Gastroesophageal sphincter (tissue), 4 donors: Measurements from ENCODE around the gene MCUB. TPM values are rescaled to one million over a fixed set of nuclear protein-coding genes. Genes with fewer than 3 reads are reported as not detected.

Experiments used
- ATAC-seq: fragments of 150-250 bp; one replicate; pipeline ENCODE4 v1.9.1; 2016; ENCODE audit warnings: mild to moderate bottlenecking, moderate library complexity
- H3K27ac ChIP-seq, 4 donors: fragments of 200-600 bp; sonication (generic) in 3 of 4; 1 replicate in 3 of 4; 2 replicates in 1 of 4; pipeline ENCODE4 v1.5.1; 2016 to 2019
- H3K27me3 ChIP-seq: fragments of 200-600 bp; sonication (generic); one replicate; pipeline ENCODE4 v1.5.1; 2019
- H3K36me3 ChIP-seq, 2 donors: fragments of 200-600 bp; sonication (generic); one replicate each; pipeline ENCODE4 v1.5.1; 2019; ENCODE audit warnings: control low read depth in 1 of 2
- H3K4me1 ChIP-seq, 3 donors: fragments of 200-600 bp; sonication (generic); 1 replicate in 2 of 3; 2 replicates in 1 of 3; pipeline ENCODE4 v1.5.1; 2016 to 2019; ENCODE audit warnings: control low read depth in 2 of 3
- H3K4me3 ChIP-seq, 2 donors: fragments of 200-600 bp; sonication (generic); one replicate each; pipeline ENCODE4 v1.5.1; 2019; ENCODE audit warnings: mild to moderate bottlenecking in 1 of 2, moderate library complexity in 1 of 2
- H3K9me3 ChIP-seq, 3 donors: fragments of 200-600 bp; sonication (generic); one replicate each; pipeline ENCODE4 v1.5.1; 2017 to 2019; ENCODE audit warnings: control low read depth in 2 of 3
- CTCF ChIP-seq, 4 experiments: fragments of 200-600 bp in 2 of 4; fragments of 450-650 bp in 2 of 4; sonication (generic) in 1 of 4; IDR thresholded peaks; one replicate each; pipeline ENCODE4 v1.5.1; 2017 to 2019; ENCODE audit warnings: antibody characterized with exemption in 4 of 4, mild to moderate bottlenecking in 2 of 4, moderate library complexity in 2 of 4
- EP300 ChIP-seq: sonication (generic); formaldehyde crosslinking; IDR thresholded peaks from one replicate; pipeline ENCODE4 v1.6.1; 2017; ENCODE audit warnings: antibody characterized with exemption, mild to moderate bottlenecking
- POLR2A ChIP-seq, 2 donors: fragments of 450-650 bp; IDR thresholded peaks; one replicate each; pipeline ENCODE4 v1.6.1; 2017; ENCODE audit warnings: antibody characterized with exemption in 2 of 2, mild to moderate bottlenecking in 2 of 2, moderate library complexity in 1 of 2
- POLR2AphosphoS5 ChIP-seq: sonication (generic); formaldehyde crosslinking; IDR thresholded peaks from one replicate; pipeline ENCODE4 v1.6.1; 2017; ENCODE audit warnings: antibody characterized with exemption
- WGBS, 2 donors: methylation state at CpG; one replicate each; pipeline ENCODE4 v1.1.5; 2018; ENCODE audit warnings: low coverage in 1 of 2; 5-methylcytosine and 5-hydroxymethylcytosine counted together
- total RNA-seq, 4 donors: library from RNA; depleted of rRNA; stranded (reverse); fragments of >200 nt; gene quantifications; one replicate each; pipeline ENCODE4 v1.1.0, GENCODE V29; 2016

Gene MCUB
- total RNA-seq, 4 donors from 2014 or later: 3.9 to 33.4 (median 13.3) TPM

- ATAC-seq: no peak
Observed at GRCh38 chr4:109610489-109610888, 50.4 kb downstream of the MCUB start.

GRCh38 chr4:109611045-109611646, 51.1 kb downstream of the MCUB start:
- no peaks in the 10 kb centered on the region for H3K4me1 ChIP-seq
- TF ChIP-seq CTCF (IDR thresholded peaks at IDR 0.05): no peak
- H3K27ac ChIP-seq: no peak overlapping the region
- H3K9me3 ChIP-seq: peaks cover 0 to 21% (median 0%) of the 10 kb centered on the region in 3 donors
- ATAC-seq: no peak
- H3K36me3 ChIP-seq: peaks cover 0 to 3% of the 10 kb centered on the region in 2 donors
- no peak overlapping the region for H3K4me3 ChIP-seq
- H3K27me3 ChIP-seq: no peaks in the 10 kb centered on the region

More at GRCh38 chr4:109610489-109610888, 50.4 kb downstream of the MCUB start:
- Histone ChIP-seq H3K9me3 (peaks cover 0 to 26% (median 0%) of the 10 kb centered on the region in 3 donors), H3K27me3 (no peaks in the 10 kb centered on the region), H3K4me3 (no peak overlapping the region), H3K36me3 (peaks cover 0 to 3% of the 10 kb centered on the region in 2 donors), H3K27ac (no peak overlapping the region), H3K4me1 (no peaks in the 10 kb centered on the region)
- TF ChIP-seq CTCF (IDR thresholded peaks at IDR 0.05) (no peak), POLR2AphosphoS5 (no peak), POLR2A (IDR thresholded peaks at IDR 0.05) (no peak), EP300 (no peak)
- WGBS, 2 donors: 96 to 100% methylated on average over 3 to 5 of the region's 5 CpGs

GRCh38 chr4:109614015-109614414, 54.0 kb downstream of the MCUB start:
- Histone ChIP-seq H3K9me3 (no peaks in the 10 kb centered on the region), H3K4me3 (no peak overlapping the region), H3K4me1 (no peaks in the 10 kb centered on the region), H3K27ac (no peak overlapping the region), H3K36me3 (no peaks in the 10 kb centered on the region), H3K27me3 (no peaks in the 10 kb centered on the region)
- 100% methylated on average over 1 of the region's 1 CpG; no CpG with 5 or more reads in 1 of the 2 donors for WGBS, 2 donors
- TF ChIP-seq POLR2AphosphoS5: no peak
- TF ChIP-seq CTCF (IDR thresholded peaks at IDR 0.05): no peak
- no peak for TF ChIP-seq EP300
- no peak for TF ChIP-seq POLR2A (IDR thresholded peaks at IDR 0.05)
- no peak for ATAC-seq

GRCh38 chr4:109614466-109614865, 54.4 kb downstream of the MCUB start:
- WGBS, 2 donors: 50 to 68% methylated on average over 3 to 5 of the region's 5 CpGs

More at GRCh38 chr4:109614466-109614865, 54.4 kb downstream of the MCUB start:
- no peak for ATAC-seq
- no peaks in the 10 kb centered on the region for H3K4me1 ChIP-seq
- no peaks in the 10 kb centered on the region for H3K27me3 ChIP-seq
- no peaks in the 10 kb centered on the region for H3K9me3 ChIP-seq
- H3K4me3 ChIP-seq: no peak overlapping the region
- TF ChIP-seq POLR2AphosphoS5 (no peak), POLR2A (IDR thresholded peaks at IDR 0.05) (no peak), CTCF (IDR thresholded peaks at IDR 0.05) (no peak), EP300 (no peak)
- no peak overlapping the region for H3K27ac ChIP-seq
- H3K36me3 ChIP-seq: no peaks in the 10 kb centered on the region
